GM23338 (cell line): ENCODE data around the gene TUFT1. TPM values are rescaled to one million over a fixed set of nuclear protein-coding genes. Genes with fewer than 3 reads are reported as not detected.

Source experiments
- ATAC-seq: fragments of 200-7000 bp; cut with Tn5 transposase; 3 replicates; pipeline ENCODE4 v1.9.1; 2020
- DNase-seq: peaks from one replicate; pipeline ENCODE4 v3.0.0-alpha.2; 2015; ENCODE audit warnings: low spot score
- H2AFZ ChIP-seq: fragments of 200-600 bp; sonication (generic); 2 replicates; pipeline ENCODE4 v1.8.0; 2016; ENCODE audit warnings: antibody characterized with exemption, mild to moderate bottlenecking, moderate library complexity
- H3F3A ChIP-seq: fragments of 200-600 bp; sonication (generic); replicated peaks from 2 replicates; pipeline ENCODE4 v1.8.0; 2017; ENCODE audit warnings: antibody characterized with exemption, mixed run types, low read depth
- H3K27ac ChIP-seq: fragments of 200-600 bp; sonication (generic); 2 replicates; pipeline ENCODE4 v1.6.1; 2016; ENCODE audit warnings: low read depth
- H3K27me3 ChIP-seq: fragments of 200-600 bp; sonication (generic); 2 replicates; pipeline ENCODE4 v1.8.0; 2016; ENCODE audit warnings: mild to moderate bottlenecking, mixed run types, moderate library complexity; ENCODE audit not compliant: insufficient read depth
- H3K36me3 ChIP-seq: fragments of 200-600 bp; sonication (generic); 2 replicates; pipeline ENCODE4 v1.8.0; 2016; ENCODE audit warnings: mild to moderate bottlenecking; ENCODE audit not compliant: insufficient read depth
- H3K4me1 ChIP-seq: fragments of 200-600 bp; sonication (generic); 2 replicates; pipeline ENCODE4 v1.8.0; 2016; ENCODE audit warnings: mild to moderate bottlenecking, moderate library complexity; ENCODE audit not compliant: insufficient read depth
- H3K4me2 ChIP-seq: fragments of 200-600 bp; sonication (generic); 2 replicates; pipeline ENCODE4 v1.7.1; 2017; ENCODE audit warnings: mixed run types
- H3K4me3 ChIP-seq: fragments of 200-600 bp; sonication (generic); 2 replicates; pipeline ENCODE4 v1.6.1; 2016; ENCODE audit warnings: mixed run types
- H3K79me2 ChIP-seq: fragments of 200-600 bp; sonication (generic); replicated peaks from 2 replicates; pipeline ENCODE4 v1.8.0; 2017; ENCODE audit warnings: mild to moderate bottlenecking; ENCODE audit not compliant: insufficient read depth
- H3K9me2 ChIP-seq: fragments of 200-600 bp; sonication (generic); 2 replicates; pipeline ENCODE4 v1.8.0; 2017; ENCODE audit not compliant: insufficient read depth
- H4K20me1 ChIP-seq: fragments of 200-600 bp; sonication (generic); replicated peaks from 2 replicates; pipeline ENCODE4 v1.8.0; 2017; ENCODE audit warnings: mild to moderate bottlenecking; ENCODE audit not compliant: insufficient read depth
- H3K27ac Mint-ChIP-seq: 2 replicates; pipeline ENCODE4 v1.8.0; 2020; ENCODE audit warnings: inconsistent platforms, mild to moderate bottlenecking, moderate library complexity, mixed read lengths
- H3K27me3 Mint-ChIP-seq: 3 replicates; pipeline ENCODE4 v1.8.0; 2022; ENCODE audit warnings: low read depth, mild to moderate bottlenecking, moderate library complexity, mixed read lengths, inconsistent platforms; ENCODE audit not compliant: insufficient read depth, poor library complexity
- H3K36me3 Mint-ChIP-seq: 3 replicates; pipeline ENCODE4 v1.8.0; 2021; ENCODE audit warnings: low read depth, mild to moderate bottlenecking, inconsistent platforms, moderate library complexity, mixed read lengths
- H3K4me1 Mint-ChIP-seq: 3 replicates; pipeline ENCODE4 v1.8.0; 2020; ENCODE audit warnings: mild to moderate bottlenecking, inconsistent platforms, mixed read lengths
- H3K4me3 Mint-ChIP-seq: 3 replicates; pipeline ENCODE4 v1.8.0; 2021; ENCODE audit warnings: moderate library complexity, mild to moderate bottlenecking, inconsistent platforms, mixed read lengths
- H3K9me3 Mint-ChIP-seq: 3 replicates; pipeline ENCODE4 v1.8.0; 2020; ENCODE audit warnings: moderate library complexity, mild to moderate bottlenecking, inconsistent platforms, mixed read lengths
- CREB1 ChIP-seq: fragments of 250-450 bp; sonication (Bioruptor Pico); IDR thresholded peaks from 2 replicates; pipeline ENCODE4 v1.5.0; 2020; ENCODE audit warnings: low read depth, mild to moderate bottlenecking, moderate library complexity
- CTCF ChIP-seq, 2 experiments: fragments of 200-600 bp in 1 of 2; sonication (generic) in 1 of 2; conservative IDR thresholded peaks; 2 replicates each; pipeline versions ENCODE4 v1.5.1 to v1.6.1; 2016 to 2017; ENCODE audit warnings: antibody characterized with exemption in 2 of 2, low read depth in 2 of 2, mild to moderate bottlenecking in 2 of 2, moderate library complexity in 1 of 2
- ETS1 ChIP-seq: IDR thresholded peaks from 2 replicates; pipeline ENCODE4 v1.6.1; 2016; ENCODE audit warnings: antibody characterized with exemption
- EZH2 ChIP-seq: fragments of 200-600 bp; sonication (generic); IDR thresholded peaks from one replicate; pipeline ENCODE4 v1.8.0; 2017; ENCODE audit warnings: antibody characterized with exemption, mild to moderate bottlenecking, low read depth; ENCODE audit not compliant: unreplicated experiment
- EZH2phosphoT487 ChIP-seq: fragments of 200-600 bp; sonication (generic); IDR thresholded peaks from one replicate; pipeline ENCODE4 v1.8.1; 2018; ENCODE audit warnings: antibody characterized with exemption; ENCODE audit not compliant: unreplicated experiment
- JUNB ChIP-seq: IDR thresholded peaks from one replicate; pipeline ENCODE4 v1.6.1; 2016; ENCODE audit warnings: antibody characterized with exemption; ENCODE audit not compliant: unreplicated experiment
- NANOG ChIP-seq: IDR thresholded peaks from 2 replicates; pipeline ENCODE4 v1.6.1; 2016; ENCODE audit warnings: antibody characterized with exemption, borderline replicate concordance
- POLR2AphosphoS5 ChIP-seq: IDR thresholded peaks from 2 replicates; pipeline ENCODE4 v1.6.1; 2016; ENCODE audit warnings: antibody characterized with exemption, low read depth
- REST ChIP-seq: IDR thresholded peaks from one replicate; pipeline ENCODE4 v1.6.1; 2018; ENCODE audit warnings: antibody characterized with exemption; ENCODE audit not compliant: unreplicated experiment
- STAT1 ChIP-seq: IDR thresholded peaks from one replicate; pipeline ENCODE4 v1.6.1; 2016; ENCODE audit warnings: antibody characterized with exemption; ENCODE audit not compliant: unreplicated experiment
- ZNF114 ChIP-seq: fragments of 250-450 bp; sonication (Bioruptor Pico); IDR thresholded peaks from 2 replicates; pipeline ENCODE4 v1.5.0; 2020; ENCODE audit warnings: mild to moderate bottlenecking, moderate library complexity
- ZNF331 ChIP-seq: fragments of 250-450 bp; sonication (Bioruptor Pico); IDR thresholded peaks from 2 replicates; pipeline ENCODE4 v1.5.0; 2020; ENCODE audit warnings: low read depth, mild to moderate bottlenecking, moderate library complexity
- ZNF462 ChIP-seq: fragments of 250-450 bp; sonication (Bioruptor Pico); IDR thresholded peaks from 2 replicates; pipeline ENCODE4 v1.5.0; 2020; ENCODE audit warnings: mild to moderate bottlenecking, moderate library complexity
- polyA plus RNA-seq: library from polyadenylated mRNA; unstranded; fragments of >200 nt; fragmentation: Nextera tagmentation; extraction: Ambion mirVana; gene quantifications from 2 replicates; pipeline ENCODE4 v1.2.1, GENCODE V29; 2016
- total RNA-seq: library from RNA; depleted of rRNA; stranded (reverse); fragments of >200 nt; shearing (Covaris generic); gene quantifications from 2 replicates; pipeline ENCODE4 v1.2.3, GENCODE V29; 2014

TUFT1 gene
- total and polyA plus RNA-seq, 2 experiments from 2014 or later = 6.0 to 11.9 TPM

- Histone ChIP-seq H3K79me2 (no peaks in the 10 kb centered on the region), H3K4me1 (0 out of 2 replicates have a peak, but pooled peaks cover 5% of the 10 kb centered on the region), H4K20me1 (no peaks in the 10 kb centered on the region), H3K4me2 (no peak overlapping the region), H3K27me3 (no peaks in the 10 kb centered on the region), H2AFZ (no peak overlapping the region), H3K9me2 (no peaks in the 10 kb centered on the region), H3K36me3 (no peaks in the 10 kb centered on the region), H3K27ac (no peak overlapping the region), H3F3A (no peaks in the 10 kb centered on the region), H3K4me3 (no peak overlapping the region)
- H3K36me3 Mint-ChIP-seq = peaks cover 8% of the 10 kb centered on the region; the same call in 1 of the 3 replicates
- no peak for ATAC-seq
- TF ChIP-seq CREB1 (no peak), ZNF114 (CRISPR knock-in tag) (no peak), STAT1 (no peak), EZH2 (no peak), ZNF331 (CRISPR knock-in tag) (no peak), NANOG (no peak), ZNF462 (CRISPR knock-in tag) (no peak), POLR2AphosphoS5 (no peak), ETS1 (no peak), JUNB (no peak), CTCF (conservative IDR thresholded peaks at IDR 0.05; ENCODE audit: low read depth in 2 of 2) (no peak), EZH2phosphoT487 (no peak), REST (no peak)
- no peak overlapping the region for H3K27ac Mint-ChIP-seq
- H3K27me3 Mint-ChIP-seq = peaks cover 2% of the 10 kb centered on the region
- H3K4me1 Mint-ChIP-seq = peaks cover 6% of the 10 kb centered on the region
- no peak overlapping the region for H3K4me3 Mint-ChIP-seq
- DNase-seq = no peak
- H3K9me3 Mint-ChIP-seq = no peaks in the 10 kb centered on the region; the same call in 2 of the 3 replicates
Measured at GRCh38 chr1:151583796-151584195, 43.7 kb downstream of the TUFT1 start.
